Sigmoid colon (tissue), 3 donors: ENCODE measurements around the gene UQCRQ.

Experiments
- POLR2A ChIP-seq, 2 donors: fragments of 450-650 bp; IDR thresholded peaks; one replicate each; pipeline ENCODE4 v1.6.1; 2016; ENCODE audit warnings: antibody characterized with exemption in 2 of 2, mild to moderate bottlenecking in 2 of 2, moderate library complexity in 2 of 2
- TF ChIP-seq, protein P1 (sequence below), 4 experiments: fragments of 450-650 bp in 3 of 4; fragments of 200-600 bp in 1 of 4; IDR thresholded peaks; one replicate each; pipeline ENCODE4 v1.5.1; 2016 to 2019; ENCODE audit warnings: antibody characterized with exemption in 4 of 4, mild to moderate bottlenecking in 3 of 4, moderate library complexity in 2 of 4

DNA sequence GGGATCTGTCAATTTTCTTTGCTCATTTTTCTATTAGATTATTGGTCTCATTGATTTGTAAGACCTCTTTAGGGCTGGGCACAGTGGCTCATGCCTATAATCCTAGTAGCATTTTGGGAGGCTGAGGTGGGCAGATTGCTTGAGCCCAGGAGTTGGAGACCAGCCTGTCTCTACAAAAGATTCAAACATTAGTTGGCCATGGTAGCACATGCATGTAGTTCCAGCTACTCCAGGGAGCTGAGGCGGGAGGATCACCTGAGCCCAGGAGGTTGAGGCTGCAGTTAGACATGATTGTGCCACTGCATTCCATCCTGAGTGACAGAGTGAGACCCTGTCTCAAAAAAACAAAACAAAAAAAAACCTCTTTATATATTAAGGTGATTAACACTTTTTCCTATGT, 29.6 kb upstream of the UQCRQ start:
- TF ChIP-seq, protein P1, sequence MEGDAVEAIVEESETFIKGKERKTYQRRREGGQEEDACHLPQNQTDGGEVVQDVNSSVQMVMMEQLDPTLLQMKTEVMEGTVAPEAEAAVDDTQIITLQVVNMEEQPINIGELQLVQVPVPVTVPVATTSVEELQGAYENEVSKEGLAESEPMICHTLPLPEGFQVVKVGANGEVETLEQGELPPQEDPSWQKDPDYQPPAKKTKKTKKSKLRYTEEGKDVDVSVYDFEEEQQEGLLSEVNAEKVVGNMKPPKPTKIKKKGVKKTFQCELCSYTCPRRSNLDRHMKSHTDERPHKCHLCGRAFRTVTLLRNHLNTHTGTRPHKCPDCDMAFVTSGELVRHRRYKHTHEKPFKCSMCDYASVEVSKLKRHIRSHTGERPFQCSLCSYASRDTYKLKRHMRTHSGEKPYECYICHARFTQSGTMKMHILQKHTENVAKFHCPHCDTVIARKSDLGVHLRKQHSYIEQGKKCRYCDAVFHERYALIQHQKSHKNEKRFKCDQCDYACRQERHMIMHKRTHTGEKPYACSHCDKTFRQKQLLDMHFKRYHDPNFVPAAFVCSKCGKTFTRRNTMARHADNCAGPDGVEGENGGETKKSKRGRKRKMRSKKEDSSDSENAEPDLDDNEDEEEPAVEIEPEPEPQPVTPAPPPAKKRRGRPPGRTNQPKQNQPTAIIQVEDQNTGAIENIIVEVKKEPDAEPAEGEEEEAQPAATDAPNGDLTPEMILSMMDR (IDR thresholded peaks at IDR 0.05): no peak
- no peak for TF ChIP-seq POLR2A (IDR thresholded peaks at IDR 0.05)
